GM19397 (cell line): Measurements from ENCODE around the gene FMO5.
"Not testable (repeated sequence)": the region's sequence is repeated elsewhere in the genome, so short reads cannot be mapped to it uniquely, and the experiment has no call there.

Source experiments
- ATAC-seq: cut with Tn5 transposase; IDR thresholded peaks from one replicate; pipeline ENCODE4 v1.9.1; 2021; ENCODE audit warnings: mild to moderate bottlenecking, moderate library complexity; ENCODE audit not compliant: unreplicated experiment

Gene FMO5

DNA sequence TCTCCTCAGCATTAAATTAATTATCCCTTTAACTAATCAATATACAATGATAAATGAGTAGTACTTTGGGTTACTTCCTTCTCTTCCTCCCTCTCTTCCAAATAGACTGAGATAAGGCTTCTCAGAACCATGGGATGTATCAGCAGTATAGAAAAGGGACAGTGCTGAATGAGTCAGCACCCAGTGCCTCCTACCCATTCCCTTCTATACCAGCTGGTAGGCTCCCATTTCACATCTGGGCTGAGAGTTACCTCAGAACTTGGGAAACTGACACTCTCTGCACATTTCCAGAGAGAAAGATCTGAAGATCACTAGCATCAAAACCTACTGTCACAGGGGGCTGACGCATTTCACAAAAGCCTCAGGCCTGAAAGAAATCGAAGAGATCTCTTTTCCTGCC lies 68.0 kb downstream of the FMO5 start:
- ATAC-seq = not testable (repeated sequence)

DNA sequence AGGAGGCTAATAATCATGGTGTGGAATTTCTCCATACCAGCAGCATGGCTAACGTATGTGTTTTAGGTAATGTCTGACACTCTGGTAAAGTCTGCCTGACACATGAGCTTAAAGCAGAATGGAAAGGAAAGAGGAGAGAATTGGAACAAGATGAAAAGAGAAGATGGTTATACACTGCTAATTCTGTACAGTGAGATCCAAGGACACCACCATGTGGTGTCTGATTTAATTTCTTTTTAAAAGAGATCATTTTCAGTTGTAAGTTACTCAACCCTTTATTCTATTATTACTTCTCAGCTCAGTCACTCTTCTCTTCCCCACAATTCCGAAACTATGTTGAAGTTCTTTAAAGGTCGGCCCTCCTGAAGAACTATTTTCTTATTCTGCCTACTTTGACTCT lies 68.5 kb downstream of the FMO5 start:
- ATAC-seq = no peak

DNA sequence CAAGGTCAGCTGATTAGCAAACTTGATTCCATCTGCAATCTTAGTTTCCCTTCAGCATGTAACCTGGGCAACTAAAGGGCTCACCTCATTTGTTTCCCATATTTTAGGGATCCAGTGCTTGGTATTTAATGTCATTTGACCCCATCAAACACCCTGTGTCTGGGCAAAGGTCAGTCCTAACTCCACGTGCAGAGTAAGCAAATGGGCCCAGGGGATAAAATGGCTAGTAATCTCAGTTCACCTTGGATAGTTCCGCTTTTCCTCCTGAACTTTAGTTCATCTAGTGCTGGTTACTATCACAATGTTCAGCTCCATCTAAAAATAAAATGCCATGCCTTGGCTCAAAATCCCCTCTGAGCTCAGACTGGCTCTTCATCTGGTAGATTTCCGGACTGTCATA lies 72.4 kb downstream of the FMO5 start:
- no peak for ATAC-seq

DNA sequence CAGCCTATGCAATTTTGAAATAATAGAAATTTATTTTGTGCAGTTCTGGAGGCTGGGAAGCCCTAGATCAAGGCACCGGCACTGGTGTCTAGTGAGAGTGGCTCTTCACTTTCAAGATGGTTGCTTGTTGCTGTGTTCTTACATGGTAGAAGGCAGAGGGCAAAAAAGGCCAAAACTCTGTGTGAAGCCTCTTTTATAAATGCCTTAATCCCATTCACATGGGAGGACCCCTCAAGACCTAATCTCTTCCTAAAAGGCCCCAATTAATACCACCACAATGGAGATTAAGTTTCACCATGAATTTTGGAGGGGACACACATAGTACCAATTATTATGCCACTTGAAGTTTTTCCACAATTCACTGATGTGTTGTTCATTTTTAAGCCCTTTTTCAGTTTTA lies 73.9 kb downstream of the FMO5 start:
- ATAC-seq = no peak

DNA sequence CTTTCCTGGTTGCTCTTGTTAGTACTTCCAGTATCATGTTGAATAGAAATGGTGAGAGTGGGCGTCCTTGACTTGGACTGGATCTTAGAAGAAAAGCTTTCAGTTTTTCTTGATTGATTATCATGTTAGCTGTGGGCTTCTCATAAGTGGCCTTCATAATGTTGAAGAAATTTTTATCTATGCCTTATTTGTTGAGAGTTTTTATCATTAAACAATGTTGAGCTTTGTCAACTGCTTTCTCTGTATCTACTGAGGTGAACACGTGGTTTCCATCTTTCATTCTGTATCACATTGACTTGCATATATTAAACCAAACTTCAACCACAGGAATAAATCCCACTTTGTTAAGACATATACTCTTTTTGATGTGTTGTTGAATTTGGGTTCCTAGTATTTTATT lies 82.3 kb downstream of the FMO5 start:
- no peak for ATAC-seq
